Mesenchymal stem cell (in vitro differentiated cells and primary cell): Measurements from ENCODE around the gene PRLHR.
A peak's percentile ranks its signal among the peaks of the same experiment; 100 is the strongest.

Experiments
- DNase-seq: peaks from one replicate; pipeline ENCODE4 v3.0.0-alpha.2; 2013
- H2AFZ ChIP-seq: one replicate; pipeline ENCODE4 v1.6.1; 2013; ENCODE audit warnings: low read depth, mild to moderate bottlenecking, control low read depth, inconsistent platforms, low read length, moderate library complexity
- H2AK5ac ChIP-seq: 2 replicates; pipeline ENCODE4 v1.6.1; 2013; ENCODE audit warnings: low read length, moderate library complexity, mild to moderate bottlenecking, inconsistent platforms; ENCODE audit not compliant: severe bottlenecking
- H2BK120ac ChIP-seq: one replicate; pipeline ENCODE4 v1.6.1; 2013; ENCODE audit warnings: low read depth, mild to moderate bottlenecking, inconsistent platforms, low read length, moderate library complexity
- H2BK12ac ChIP-seq, 2 experiments: one replicate each; pipeline ENCODE4 v1.6.1; 2013; ENCODE audit warnings: inconsistent platforms in 2 of 2, low read length in 2 of 2, mild to moderate bottlenecking in 2 of 2, moderate library complexity in 2 of 2, control low read depth in 1 of 2
- H2BK15ac ChIP-seq: one replicate; pipeline ENCODE4 v1.6.1; 2013; ENCODE audit warnings: mild to moderate bottlenecking, low read depth, inconsistent platforms; ENCODE audit not compliant: poor library complexity, severe bottlenecking
- H2BK5ac ChIP-seq: 2 replicates; pipeline ENCODE4 v1.6.1; 2013; ENCODE audit warnings: low read depth, mild to moderate bottlenecking, low read length, control low read depth, inconsistent platforms; ENCODE audit not compliant: poor library complexity, severe bottlenecking
- H3K14ac ChIP-seq, 2 experiments: one replicate each; pipeline ENCODE4 v1.6.1; 2013; ENCODE audit warnings: inconsistent platforms in 2 of 2, low read length in 2 of 2, control low read depth in 1 of 2, mild to moderate bottlenecking in 1 of 2, moderate library complexity in 1 of 2
- H3K18ac ChIP-seq, 2 experiments: one replicate each; pipeline ENCODE4 v1.6.1; 2013; ENCODE audit warnings: inconsistent platforms in 2 of 2, low read length in 2 of 2, control low read depth in 1 of 2, low read depth in 1 of 2, mild to moderate bottlenecking in 1 of 2
- H3K23ac ChIP-seq, 2 experiments: one replicate each; pipeline ENCODE4 v1.6.1; 2013; ENCODE audit warnings: inconsistent platforms in 2 of 2, low read length in 2 of 2, mild to moderate bottlenecking in 2 of 2, moderate library complexity in 2 of 2, control low read depth in 1 of 2
- H3K27ac ChIP-seq: 2 replicates; pipeline ENCODE4 v1.5.1; 2013; ENCODE audit warnings: mild to moderate bottlenecking, moderate library complexity, low read length, control low read depth, inconsistent platforms; ENCODE audit not compliant: poor library complexity, severe bottlenecking
- H3K27me3 ChIP-seq, 2 experiments: 2 replicates each; pipeline versions ENCODE4 v1.6.1 to v1.7.0; 2013; ENCODE audit warnings: low read length in 2 of 2, mild to moderate bottlenecking in 2 of 2, moderate library complexity in 2 of 2, control low read depth in 1 of 2, inconsistent platforms in 1 of 2; ENCODE audit not compliant: control insufficient read depth in 1 of 2, insufficient read depth in 1 of 2
- H3K36me3 ChIP-seq, 2 experiments: 2 replicates each; pipeline versions ENCODE4 v1.6.1 to v1.7.0; 2013; ENCODE audit warnings: low read length in 2 of 2, control low read depth in 1 of 2, inconsistent platforms in 1 of 2, low read depth in 1 of 2, mild to moderate bottlenecking in 1 of 2; ENCODE audit not compliant: insufficient read depth in 2 of 2, control insufficient read depth in 1 of 2
- H3K4ac ChIP-seq, 2 experiments: one replicate each; pipeline ENCODE4 v1.6.1; 2013; ENCODE audit warnings: inconsistent platforms in 2 of 2, low read length in 2 of 2, mild to moderate bottlenecking in 2 of 2, moderate library complexity in 2 of 2, control low read depth in 1 of 2, low read depth in 1 of 2
- H3K4me1 ChIP-seq: 2 replicates; pipeline ENCODE4 v1.6.1; 2013; ENCODE audit warnings: low read depth, low read length, control low read depth; ENCODE audit not compliant: control insufficient read depth, insufficient read depth
- H3K4me2 ChIP-seq: 2 replicates; pipeline ENCODE4 v1.6.1; 2013; ENCODE audit warnings: low read length, mild to moderate bottlenecking, inconsistent platforms; ENCODE audit not compliant: poor library complexity, severe bottlenecking
- H3K4me3 ChIP-seq, 2 experiments: 2 replicates each; pipeline versions ENCODE4 v1.5.1 to v1.7.0; 2013; ENCODE audit warnings: low read length in 2 of 2, mild to moderate bottlenecking in 2 of 2, control low read depth in 1 of 2, low read depth in 1 of 2; ENCODE audit not compliant: insufficient read depth in 1 of 2
- H3K79me1 ChIP-seq: replicated peaks from 2 replicates; pipeline ENCODE4 v1.6.1; 2013; ENCODE audit warnings: mild to moderate bottlenecking, control low read depth, low read length, inconsistent platforms; ENCODE audit not compliant: poor library complexity, severe bottlenecking
- H3K9ac ChIP-seq: 2 replicates; pipeline ENCODE4 v1.7.0; 2013; ENCODE audit warnings: mild to moderate bottlenecking, low read length, moderate library complexity
- H3K9me3 ChIP-seq: 2 replicates; pipeline ENCODE4 v1.7.0; 2013; ENCODE audit warnings: mild to moderate bottlenecking, low read length; ENCODE audit not compliant: control insufficient read depth
- H4K8ac ChIP-seq: one replicate; pipeline ENCODE4 v1.6.1; 2013; ENCODE audit warnings: inconsistent platforms, mild to moderate bottlenecking, low read length, moderate library complexity
- H4K91ac ChIP-seq: one replicate; pipeline ENCODE4 v1.6.1; 2013; ENCODE audit warnings: mild to moderate bottlenecking, low read length, inconsistent platforms
- WGBS: methylation state at CpG from one replicate; pipeline ENCODE4 v1.1.7; 2013; ENCODE audit warnings: mixed read lengths; 5-methylcytosine and 5-hydroxymethylcytosine counted together

Gene PRLHR

DNA sequence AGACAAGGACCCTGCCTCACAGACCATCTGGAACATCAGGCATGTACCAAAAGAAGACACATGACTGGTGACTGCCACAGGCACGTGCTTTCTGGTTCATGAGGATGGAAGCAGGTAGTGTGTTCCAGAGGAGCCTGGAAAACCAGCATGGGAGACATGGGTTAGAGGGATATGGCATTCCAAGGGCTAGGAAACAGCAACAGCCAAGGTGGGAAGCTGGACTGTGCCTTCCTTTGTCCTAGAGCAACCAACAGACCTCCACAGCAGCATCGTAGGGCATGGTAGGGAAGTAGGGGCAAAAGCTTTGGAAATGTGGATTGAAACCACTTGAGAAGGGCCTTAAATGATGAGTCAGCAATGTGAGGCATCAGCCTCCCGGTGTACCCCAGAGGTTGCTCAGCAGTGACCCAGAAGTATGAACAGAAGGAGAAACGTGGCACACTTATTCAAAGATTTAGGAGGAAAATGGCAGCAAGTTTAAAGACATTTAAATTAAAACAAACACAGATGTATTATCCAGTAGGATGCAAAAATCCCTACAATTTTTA, 51.0 kb downstream of the PRLHR start:
- Histone ChIP-seq H3K27ac (no peak overlapping the region), H2AFZ (no peak overlapping the region), H3K9me3 (no peaks in the 10 kb centered on the region), H3K18ac (no peak overlapping the region), H3K4me2 (no peak overlapping the region), H2BK15ac (no peak overlapping the region), H3K23ac (no peak overlapping the region), H4K91ac (no peak overlapping the region), H2BK120ac (no peak overlapping the region), H3K14ac (no peak overlapping the region), H3K4me1 (no peaks in the 10 kb centered on the region), H2BK12ac (no peak overlapping the region), H3K4ac (no peak overlapping the region), H3K9ac (no peak overlapping the region), H2BK5ac (no peak overlapping the region), H3K27me3 (peaks cover 0 to 14% of the 10 kb centered on the region in 2 experiments), H3K79me1 (no peaks in the 10 kb centered on the region), H2AK5ac (no peak overlapping the region), H4K8ac (no peak overlapping the region), H3K4me3 (no peak overlapping the region), H3K36me3 (no peaks in the 10 kb centered on the region)
- WGBS, result 47% methylated on average over 4 of the region's 4 CpGs
- no peak for DNase-seq

- Histone ChIP-seq H3K4me2 (no peak overlapping the region), H2AFZ (no peak overlapping the region), H3K14ac (no peak overlapping the region), H3K4me3 (no peak overlapping the region), H3K4me1 (no peaks in the 10 kb centered on the region), H2AK5ac (no peak overlapping the region), H2BK12ac (no peak overlapping the region), H3K9me3 (peaks cover 2% of the 10 kb centered on the region), H4K91ac (no peak overlapping the region), H3K79me1 (no peaks in the 10 kb centered on the region), H3K36me3 (no peaks in the 10 kb centered on the region), H3K27me3 (peaks cover 0 to 14% of the 10 kb centered on the region in 2 experiments), H3K23ac (no peak overlapping the region), H2BK5ac (no peak overlapping the region), H3K4ac (no peak overlapping the region), H4K8ac (no peak overlapping the region), H2BK15ac (no peak overlapping the region), H2BK120ac (no peak overlapping the region), H3K18ac (no peak overlapping the region), H3K9ac (no peak overlapping the region), H3K27ac (no peak overlapping the region)
- 37% methylated on average over 12 of the region's 13 CpGs for WGBS
- peak; percentile 4 for DNase-seq
These were observed 51.6 kb downstream of the PRLHR start for GRCh38 chr10:118543714-118544400.

DNA sequence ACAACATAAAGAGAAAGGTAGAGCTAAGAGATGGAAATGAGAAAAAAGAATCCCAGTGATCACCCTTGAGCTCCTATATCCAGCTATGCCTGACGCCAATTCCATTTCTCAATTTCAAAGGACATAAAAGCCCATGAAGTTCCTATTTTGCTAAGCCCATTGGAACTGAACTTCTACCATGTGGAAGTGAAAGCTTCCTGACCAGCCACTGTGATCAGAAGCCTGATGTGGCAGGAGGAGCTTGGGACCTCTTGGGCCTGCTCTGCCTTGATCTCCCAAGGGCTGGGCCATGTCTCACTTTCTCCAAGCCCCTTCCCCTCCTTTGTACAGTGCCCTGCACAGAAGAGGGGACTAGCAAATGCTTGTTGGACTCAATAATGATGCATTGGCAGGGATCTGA, 52.7 kb downstream of the PRLHR start:
- DNase-seq, result no peak
- no peak overlapping the region for H3K27ac ChIP-seq
- WGBS, result 97% methylated on average over 1 of the region's 1 CpG

DNA sequence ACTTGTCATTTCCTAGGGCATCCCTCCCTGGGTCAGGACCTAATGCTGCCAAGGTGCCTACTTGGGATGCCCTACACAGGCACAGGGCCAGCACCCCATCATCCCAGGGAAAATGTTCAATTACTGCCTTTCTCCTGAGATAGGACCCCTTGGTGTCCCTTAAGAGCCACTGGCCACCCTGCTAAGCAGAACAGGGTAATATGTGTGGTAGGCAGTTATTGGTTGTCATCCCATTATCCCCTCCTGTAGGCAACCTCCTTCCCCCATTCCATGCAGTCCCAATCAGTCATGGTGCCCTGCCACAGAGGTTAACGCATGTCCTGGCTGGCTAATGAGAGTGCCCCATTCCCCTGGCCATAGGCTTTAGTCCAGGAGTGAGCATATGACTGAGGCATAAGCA, 53.2 kb downstream of the PRLHR start:
- H4K8ac ChIP-seq, result no peak overlapping the region
- no peaks in the 10 kb centered on the region for H3K79me1 ChIP-seq
- no peak overlapping the region for H3K4ac ChIP-seq
- H3K23ac ChIP-seq, result no peak overlapping the region
- no peak overlapping the region for H3K27ac ChIP-seq
- H2AFZ ChIP-seq, result no peak overlapping the region
- H3K4me2 ChIP-seq, result no peak overlapping the region
- no peak overlapping the region for H3K14ac ChIP-seq
- no peak overlapping the region for H2BK12ac ChIP-seq
- H3K18ac ChIP-seq, result no peak overlapping the region
- H2BK15ac ChIP-seq, result no peak overlapping the region
- H4K91ac ChIP-seq, result no peak overlapping the region
- H3K9ac ChIP-seq, result no peak overlapping the region
- H3K4me1 ChIP-seq, result no peaks in the 10 kb centered on the region
- H2BK5ac ChIP-seq, result no peak overlapping the region
- 85% methylated on average over 1 of the region's 1 CpG for WGBS
- no peak overlapping the region for H2AK5ac ChIP-seq
- H3K27me3 ChIP-seq, result peaks cover 0 to 14% of the 10 kb centered on the region in 2 experiments
- peaks cover 8% of the 10 kb centered on the region for H3K9me3 ChIP-seq
- DNase-seq, result no peak
- no peak overlapping the region for H2BK120ac ChIP-seq
- no peaks in the 10 kb centered on the region for H3K36me3 ChIP-seq
- H3K4me3 ChIP-seq, result no peak overlapping the region

More for the DNA sequence above, 52.7 kb downstream of the PRLHR start:
- H4K8ac ChIP-seq, result no peak overlapping the region
- no peak overlapping the region for H3K4me3 ChIP-seq
- no peak overlapping the region for H2BK120ac ChIP-seq
- no peak overlapping the region for H3K4me2 ChIP-seq
- H2BK12ac ChIP-seq, result no peak overlapping the region
- H3K18ac ChIP-seq, result no peak overlapping the region
- no peaks in the 10 kb centered on the region for H3K4me1 ChIP-seq
- H2BK5ac ChIP-seq, result no peak overlapping the region
- H3K79me1 ChIP-seq, result no peaks in the 10 kb centered on the region
- no peak overlapping the region for H2AFZ ChIP-seq
- H3K14ac ChIP-seq, result no peak overlapping the region
- no peak overlapping the region for H2BK15ac ChIP-seq
- H4K91ac ChIP-seq, result no peak overlapping the region
- peaks cover 0 to 14% of the 10 kb centered on the region in 2 experiments for H3K27me3 ChIP-seq
- peaks cover 4% of the 10 kb centered on the region for H3K9me3 ChIP-seq
- H2AK5ac ChIP-seq, result no peak overlapping the region
- no peak overlapping the region for H3K9ac ChIP-seq
- H3K23ac ChIP-seq, result no peak overlapping the region
- H3K4ac ChIP-seq, result no peak overlapping the region
- H3K36me3 ChIP-seq, result no peaks in the 10 kb centered on the region
